Embryonic facial prominence (tissue), 1 donor: Measurements from ENCODE around the gene THRB.
"Not testable (repeated sequence)": the region's sequence is repeated elsewhere in the genome, so short reads cannot be mapped to it uniquely, and the experiment has no call there.

Source experiments
- DNase-seq: peaks from one replicate; pipeline ENCODE4 v3.0.0-alpha.2; 2016; ENCODE audit errors: extremely low spot score

THRB gene

DNA sequence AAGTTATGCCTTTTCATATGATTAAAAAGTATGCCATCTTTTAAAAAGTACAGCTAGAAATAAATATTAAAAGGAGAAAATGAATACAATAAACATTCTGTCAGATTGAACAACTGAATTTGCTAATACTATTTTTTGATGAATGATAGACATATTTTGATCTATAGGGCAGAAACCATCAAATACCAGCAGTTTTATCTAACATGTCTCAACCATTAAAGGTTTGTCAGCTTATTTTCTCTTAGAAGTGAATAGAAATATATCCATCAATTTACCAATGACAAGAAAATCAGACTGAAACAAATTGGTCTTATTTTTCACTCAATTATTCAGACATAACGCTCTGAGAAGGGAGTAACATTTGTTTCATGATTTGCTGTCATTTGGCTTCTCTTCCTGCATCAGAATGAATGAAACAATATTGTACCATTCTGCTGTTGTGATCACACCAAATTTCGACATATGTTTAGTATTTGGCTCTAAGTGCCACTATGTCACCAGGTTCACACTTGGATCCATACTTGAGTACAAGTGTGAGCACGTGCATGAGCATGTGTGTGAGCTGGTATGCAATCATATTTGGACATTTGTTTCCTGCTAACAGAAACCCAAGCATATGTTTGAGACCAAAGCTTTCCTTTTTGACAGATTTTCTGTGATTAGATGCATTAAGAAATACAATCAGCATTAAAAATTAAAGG is 86.5 kb downstream of the THRB start:
- no peak for DNase-seq

DNA sequence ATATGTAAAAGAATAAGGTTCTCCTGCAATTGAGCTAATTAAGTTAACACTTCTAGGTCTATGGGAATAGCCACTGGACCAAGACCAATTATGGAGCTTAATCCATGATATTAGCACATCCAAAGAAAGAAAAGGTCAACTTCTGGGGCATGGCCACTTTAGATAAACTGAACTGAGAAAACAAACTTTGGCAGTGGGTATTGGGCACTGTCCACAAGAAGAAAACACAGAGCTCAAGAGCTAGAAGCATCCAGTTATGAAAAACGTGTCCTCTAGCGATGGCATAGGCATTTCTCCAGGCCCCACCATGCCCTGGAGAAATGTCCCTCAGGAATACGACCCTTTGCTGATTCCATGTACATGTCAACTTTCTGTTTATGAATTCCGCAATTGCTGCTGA is 87.8 kb downstream of the THRB start:
- DNase-seq: no peak

DNA sequence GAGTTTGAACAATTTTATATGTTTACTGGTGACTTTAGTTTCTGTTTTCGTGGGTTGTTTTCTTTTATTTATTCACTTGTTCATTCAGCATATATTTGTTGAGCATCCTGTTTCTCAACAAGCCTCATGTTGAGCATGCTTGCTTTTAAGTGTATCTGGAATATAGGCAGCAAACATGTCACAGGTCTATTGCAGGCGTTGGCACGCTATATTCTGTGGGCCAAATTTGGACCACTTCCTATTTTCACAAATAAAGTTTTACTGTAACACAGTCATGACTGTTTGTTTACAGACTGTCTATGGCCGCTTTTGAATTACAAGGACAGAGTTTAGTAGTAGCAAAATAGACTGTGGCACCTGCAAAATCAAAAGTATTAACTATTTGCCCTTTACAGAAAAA is 89.6 kb downstream of the THRB start:
- DNase-seq: no peak

DNA sequence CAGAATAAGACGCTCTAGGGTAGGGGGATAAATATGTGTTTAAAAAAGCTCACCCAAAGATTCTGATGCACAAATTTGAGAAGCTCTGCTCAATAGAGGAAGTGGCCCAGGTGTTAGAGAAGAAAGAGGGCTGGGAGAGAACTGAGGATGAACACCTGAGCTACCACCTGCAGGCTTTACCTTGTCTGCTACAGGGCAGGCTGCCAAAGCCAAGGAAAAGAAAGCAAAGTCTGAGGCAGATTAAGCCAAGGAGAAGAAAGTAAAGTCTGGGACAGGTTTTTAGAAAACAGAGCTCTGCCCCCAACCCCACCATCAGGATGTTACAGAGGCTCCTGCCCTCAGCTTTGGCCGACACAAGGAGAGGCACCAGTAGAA is 92.9 kb downstream of the THRB start:
- no peak for DNase-seq

DNA sequence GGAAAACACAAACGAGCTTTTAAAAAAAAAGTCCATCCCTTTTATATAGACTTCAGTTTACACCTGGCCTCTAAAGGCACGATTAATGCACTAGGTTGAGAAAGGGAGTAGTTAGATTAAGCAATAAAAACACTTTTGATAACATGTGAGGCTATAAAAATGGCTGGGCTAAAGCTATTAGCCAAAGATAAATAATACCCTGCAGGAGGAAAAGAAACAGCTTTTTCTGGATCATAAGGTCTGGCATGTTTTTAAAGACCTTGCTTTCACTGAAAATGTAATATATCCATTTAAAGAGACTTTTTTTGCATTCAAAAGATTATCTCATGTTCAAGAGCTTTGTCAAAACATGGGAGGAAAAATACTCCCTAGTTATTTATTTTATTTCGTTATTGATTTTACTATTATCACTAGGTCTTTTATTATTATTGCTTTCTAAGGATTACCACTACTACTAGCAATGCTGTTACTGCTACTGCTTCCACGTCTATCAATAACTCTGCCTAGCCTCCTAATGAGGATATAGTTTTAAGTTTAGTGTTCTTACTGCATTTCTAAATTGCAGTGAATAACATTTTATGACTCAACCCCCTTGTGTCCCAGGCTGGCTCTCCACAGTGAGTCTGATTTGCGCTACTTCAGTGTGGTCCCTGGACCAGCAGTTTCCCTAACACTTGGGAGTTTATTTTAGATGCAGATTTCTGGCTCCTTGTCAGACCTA is 93.4 kb downstream of the THRB start:
- no peak for DNase-seq

DNA sequence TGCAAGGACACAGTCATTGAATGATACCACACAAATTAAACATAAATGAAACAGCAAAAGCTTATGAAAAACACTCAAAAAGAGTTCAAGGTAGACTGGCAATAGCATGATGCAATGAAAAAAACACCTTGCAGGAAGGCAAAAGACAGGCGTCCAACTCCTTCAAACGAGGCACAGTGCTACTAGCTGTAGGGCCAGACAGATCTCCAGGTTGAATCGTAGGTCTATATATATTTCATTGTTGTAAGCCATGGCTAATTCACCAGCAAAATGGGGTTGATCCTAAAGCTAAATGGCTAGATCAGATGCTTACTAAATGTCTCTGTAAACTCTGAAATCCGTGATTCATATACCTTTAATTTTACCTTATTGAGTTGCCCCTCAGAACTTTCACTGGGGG is 94.2 kb downstream of the THRB start:
- no peak for DNase-seq

DNA sequence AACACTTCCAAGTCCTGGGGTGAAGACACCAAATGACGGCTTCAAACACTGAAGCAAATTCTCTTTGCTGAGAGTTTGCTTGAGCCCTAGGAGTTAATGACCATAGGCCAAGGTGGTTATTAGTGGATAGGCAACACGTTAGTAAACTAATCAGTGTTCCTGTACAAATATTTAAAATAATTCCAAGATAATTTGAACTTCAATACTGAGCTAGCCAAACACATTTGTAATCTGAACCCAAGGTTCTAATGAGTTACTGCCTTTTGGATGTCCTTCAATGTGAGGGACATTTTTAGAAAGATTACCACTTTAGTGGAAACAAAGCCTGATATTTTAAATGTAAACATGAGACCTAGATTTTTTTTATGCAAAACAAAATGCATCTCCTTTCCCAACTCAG is 94.6 kb downstream of the THRB start:
- no peak for DNase-seq

DNA sequence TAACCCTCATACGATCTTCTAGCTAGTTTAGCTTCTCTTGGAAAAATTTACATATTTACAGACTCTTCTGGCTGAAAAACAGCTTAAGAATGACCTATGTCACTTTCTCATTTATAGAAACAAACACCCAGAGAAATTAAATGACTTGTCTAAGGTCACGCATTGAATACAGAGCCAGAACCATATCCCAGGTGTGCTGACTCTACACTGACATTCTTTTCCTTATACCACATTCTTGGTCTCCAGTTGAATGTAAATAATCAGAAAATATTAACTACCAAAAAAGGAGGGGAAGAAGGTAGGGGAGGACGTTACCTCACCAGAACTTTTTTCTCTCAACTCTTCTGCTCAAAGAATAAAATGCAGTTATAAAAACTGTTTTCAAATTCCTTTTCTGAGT is 95.0 kb downstream of the THRB start:
- DNase-seq: no peak

DNA sequence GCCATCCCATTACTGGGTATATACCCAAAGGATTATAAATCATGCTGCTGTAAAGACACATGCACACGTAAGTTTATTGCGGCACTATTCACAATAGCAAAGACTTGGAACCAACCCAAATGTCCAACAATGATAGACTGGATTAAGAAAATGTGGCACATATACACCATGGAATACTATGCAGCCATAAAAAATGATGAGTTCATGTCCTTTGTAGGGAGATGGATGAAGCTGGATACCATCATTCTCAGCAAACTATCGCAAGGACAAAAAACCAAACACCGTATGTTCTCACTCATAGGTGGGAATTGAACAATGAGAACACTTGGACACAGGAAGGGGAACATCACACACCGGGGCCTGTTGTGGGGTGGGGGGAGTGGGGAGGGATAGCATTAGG is 95.9 kb downstream of the THRB start:
- DNase-seq: not testable (repeated sequence)

DNA sequence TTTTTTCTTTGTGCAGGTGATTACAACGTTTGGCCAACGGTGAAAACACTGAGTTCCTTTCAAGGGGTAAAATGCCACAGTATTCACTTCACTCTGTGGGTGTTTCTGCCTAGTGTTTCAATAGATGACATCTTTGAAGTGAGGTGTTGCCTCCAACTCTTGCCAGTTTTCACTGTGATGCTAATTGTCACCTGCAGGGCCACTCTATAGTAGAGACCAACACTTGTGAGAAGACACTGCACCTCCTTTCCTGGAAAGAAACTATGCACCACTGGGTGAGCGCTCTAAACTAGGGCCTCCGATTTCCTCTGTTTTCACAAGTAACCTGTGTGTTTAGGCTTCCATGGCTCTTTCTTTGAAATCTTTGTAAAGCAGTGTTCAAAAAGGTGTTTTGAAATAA is 98.3 kb downstream of the THRB start:
- DNase-seq: no peak

DNA sequence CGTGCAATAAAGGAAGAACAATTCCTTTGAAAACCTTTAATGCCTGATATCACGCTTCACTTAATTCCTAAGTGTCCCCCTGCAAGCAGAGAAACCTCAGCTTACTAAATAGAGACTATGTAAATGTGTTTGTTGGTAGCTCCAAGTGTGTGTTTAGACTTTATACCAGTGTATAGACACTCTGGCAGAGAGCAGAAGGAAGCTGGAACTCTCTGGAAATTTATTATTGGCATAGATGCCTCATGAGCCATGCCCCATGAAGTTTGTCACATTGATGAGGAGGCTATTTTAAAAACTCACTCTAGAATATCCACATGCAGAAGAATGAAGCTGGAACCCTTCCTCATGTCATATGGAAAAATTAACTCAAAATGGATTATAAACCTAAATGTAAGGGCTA is 99.9 kb downstream of the THRB start:
- DNase-seq: no peak

DNA sequence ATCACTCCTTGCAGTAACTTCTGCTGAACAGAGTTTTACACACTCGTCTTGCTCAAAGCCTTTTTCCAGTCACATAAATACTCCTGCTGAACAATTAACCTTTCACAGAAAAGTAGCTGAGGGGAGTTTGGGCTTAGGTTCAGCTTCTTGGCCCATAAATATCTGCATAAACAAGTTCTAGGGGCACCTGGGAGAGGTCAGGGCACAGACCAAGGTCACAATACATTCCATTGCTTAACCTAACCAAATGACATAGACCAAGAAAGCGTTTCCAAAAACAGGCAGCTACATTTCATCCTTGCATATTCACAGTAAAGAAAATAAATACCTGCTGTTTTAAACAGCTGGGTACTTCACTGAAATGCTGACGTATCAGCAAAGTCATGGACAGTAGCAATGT is 101.3 kb downstream of the THRB start:
- no peak for DNase-seq

DNA sequence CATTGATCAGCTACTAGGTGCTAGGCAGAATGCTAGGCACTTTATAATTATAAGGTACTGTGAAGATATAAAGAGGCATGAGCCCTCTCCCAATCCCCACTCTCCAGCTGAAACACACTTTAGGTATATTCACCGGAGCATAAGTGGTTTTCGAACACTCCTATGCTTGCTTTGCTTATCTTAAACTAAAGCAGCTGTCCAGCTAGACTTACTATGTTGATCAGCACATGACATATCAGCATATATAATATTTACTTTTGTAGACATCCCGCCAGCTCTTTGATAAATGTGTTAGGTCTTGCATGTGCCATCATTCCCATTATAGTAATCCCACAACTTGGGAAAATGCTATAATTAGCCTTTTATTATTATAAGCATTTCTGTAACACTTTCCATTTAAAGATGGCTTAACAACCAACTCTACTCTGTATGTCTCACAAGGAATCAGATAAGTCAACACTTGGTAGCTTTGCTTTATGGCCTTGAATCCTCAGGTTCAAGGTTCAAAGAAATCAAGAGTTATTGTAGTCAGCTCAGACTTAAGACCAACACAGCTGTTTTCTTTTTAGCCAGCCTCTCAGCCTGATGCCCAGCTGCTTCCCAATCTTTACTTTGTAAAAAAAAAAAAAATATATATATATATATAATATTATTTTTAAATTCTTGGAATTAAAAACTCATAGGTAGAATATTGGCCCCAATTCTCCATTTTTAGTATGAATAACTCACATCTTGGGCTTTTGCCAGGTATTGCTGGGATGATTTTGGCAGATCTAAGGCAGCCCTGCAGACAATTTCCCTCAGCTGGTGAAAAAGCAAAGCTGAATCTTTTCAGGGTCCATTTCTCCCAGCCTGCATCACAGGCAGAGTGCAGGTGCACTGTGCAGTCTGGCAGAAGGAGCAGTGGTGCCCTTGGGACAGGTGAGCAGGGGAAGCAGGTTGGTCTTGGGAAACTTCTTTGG is 104.2 kb downstream of the THRB start:
- DNase-seq: no peak

DNA sequence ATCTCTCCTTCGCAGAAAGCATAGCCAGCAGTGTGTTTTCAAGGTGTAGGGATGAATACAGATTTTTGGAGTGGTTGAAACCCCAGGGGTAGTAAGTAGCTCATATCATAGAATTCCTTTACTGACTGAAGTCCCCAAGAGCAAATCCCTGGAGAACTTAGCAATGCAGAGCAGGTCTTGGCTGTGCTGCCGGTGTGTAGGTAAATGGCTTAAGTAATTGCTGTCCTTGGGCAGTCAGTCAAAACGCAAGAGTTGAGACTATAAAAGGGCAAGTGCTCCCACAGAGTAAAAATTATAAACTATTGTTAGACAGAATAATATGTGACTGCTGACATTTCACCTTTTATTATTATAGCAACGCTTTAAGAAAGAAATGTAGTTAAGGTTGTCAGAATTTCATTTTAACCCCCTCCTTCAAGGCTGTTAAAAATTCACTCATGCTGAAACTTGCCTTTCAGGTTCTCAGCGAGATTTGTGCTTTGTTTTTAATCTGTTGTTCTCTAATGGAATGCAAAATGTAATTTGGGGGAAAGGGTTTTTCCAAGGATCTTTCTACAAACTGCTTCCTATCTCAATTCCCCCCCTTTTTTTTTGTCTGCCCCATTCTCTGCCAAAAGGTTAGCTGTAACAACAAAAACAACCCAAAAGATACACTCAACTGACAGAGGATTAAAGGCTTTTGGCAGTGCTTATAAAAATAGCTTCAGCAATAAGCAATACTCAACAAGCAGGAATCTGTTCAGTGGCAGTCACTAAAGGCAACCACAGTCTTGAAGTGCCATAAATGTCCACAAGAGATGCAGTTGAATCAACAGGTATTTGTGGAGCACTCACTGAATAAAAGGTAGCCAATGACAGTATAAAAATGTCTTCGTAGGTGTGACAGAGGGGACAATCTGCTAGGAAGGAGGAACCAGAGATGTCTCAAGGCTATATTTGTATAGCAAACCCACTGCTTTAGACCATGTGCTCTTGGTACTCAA is 105.3 kb downstream of the THRB start:
- no peak for DNase-seq

DNA sequence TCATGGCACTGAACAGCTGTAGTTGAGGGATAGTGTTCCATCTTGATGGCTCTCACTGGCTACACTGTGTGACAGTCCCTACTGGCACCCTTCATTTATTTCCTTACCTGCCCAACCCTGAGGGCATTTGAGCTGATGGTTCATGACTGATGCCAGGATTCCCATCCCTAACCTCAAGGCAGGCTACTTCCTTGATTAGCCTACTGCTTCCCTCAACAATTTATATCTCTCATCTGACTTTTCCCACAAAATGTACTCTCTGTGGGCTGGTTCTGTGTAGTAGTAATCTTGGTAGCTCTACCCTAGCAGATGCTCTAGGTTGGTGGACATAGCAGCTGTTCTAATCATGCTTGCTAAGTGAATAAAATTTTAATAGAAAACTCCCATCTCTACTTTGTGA is 106.0 kb downstream of the THRB start:
- DNase-seq: no peak

DNA sequence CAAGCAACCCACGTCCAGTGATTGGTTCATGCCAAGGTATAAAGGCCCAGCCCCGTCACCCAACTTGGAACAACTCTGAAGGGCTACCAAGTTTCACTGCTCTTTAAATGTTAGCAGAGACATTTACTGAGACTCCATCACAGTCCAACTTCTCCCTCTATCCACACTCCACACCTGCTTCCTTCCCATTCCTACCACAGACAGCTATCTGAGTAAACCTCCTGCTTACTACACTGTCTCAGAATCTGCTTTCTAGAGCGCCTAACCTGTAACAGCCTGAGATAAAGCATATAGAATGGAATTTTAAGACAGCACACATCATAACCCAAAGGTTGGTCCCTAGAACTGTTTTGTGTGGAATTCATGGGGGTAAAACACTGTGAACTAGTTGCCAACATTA is 106.5 kb downstream of the THRB start:
- no peak for DNase-seq

DNA sequence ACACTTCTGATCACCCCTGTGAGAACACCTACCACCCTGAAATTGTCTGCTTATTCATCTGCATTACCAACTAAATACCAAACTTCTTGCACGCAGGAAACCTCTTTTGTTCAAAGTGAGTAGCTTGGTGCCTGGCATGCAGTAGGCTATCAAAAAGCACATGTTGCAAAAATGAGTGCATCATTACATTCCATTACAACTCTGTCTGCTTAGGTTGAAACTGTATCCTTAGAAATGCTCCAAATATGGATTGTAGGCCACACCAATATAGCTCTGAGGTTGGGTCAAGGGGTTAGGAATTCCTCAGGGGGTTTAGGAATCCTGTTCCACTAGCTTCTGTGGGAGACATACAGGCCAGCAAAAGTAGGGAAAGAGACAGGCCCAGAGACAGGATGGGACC is 107.2 kb downstream of the THRB start:
- DNase-seq: no peak

DNA sequence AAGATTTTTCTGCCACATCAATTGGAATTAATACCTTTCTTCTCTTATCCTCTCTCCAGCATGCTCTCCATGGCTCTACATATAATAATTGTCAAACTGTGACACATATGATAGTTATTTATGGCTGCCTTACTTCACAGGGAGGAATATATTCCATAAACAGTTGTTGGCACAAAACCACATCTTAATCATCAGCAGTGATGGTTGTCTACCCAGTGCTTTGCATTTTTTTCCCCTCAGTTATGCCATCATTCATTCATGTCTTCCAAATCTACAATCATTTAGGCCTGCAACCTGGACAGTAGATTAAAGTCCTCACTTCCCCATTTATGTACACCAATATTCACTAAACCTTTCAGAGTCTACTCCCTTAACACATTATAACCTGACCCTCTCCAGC is 107.7 kb downstream of the THRB start:
- DNase-seq: no peak

DNA sequence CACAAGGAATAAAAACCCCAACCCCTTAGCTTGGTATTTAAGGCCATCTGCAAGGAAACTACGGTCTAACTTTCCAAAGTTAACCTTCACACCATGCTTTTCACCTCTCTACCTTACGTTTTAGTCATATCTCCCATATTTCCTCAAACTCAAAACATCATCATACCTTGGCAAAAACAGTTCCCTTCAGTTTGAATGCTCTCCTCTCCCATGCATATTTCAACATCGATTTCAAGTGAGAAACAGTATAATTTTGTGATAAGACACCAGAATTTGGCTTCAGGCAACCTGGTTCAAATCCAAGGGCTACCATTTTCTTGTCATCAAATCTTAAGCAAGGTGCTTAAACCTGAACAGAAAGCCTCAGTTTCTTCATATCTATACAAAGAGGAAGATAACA is 108.2 kb downstream of the THRB start:
- DNase-seq: no peak

DNA sequence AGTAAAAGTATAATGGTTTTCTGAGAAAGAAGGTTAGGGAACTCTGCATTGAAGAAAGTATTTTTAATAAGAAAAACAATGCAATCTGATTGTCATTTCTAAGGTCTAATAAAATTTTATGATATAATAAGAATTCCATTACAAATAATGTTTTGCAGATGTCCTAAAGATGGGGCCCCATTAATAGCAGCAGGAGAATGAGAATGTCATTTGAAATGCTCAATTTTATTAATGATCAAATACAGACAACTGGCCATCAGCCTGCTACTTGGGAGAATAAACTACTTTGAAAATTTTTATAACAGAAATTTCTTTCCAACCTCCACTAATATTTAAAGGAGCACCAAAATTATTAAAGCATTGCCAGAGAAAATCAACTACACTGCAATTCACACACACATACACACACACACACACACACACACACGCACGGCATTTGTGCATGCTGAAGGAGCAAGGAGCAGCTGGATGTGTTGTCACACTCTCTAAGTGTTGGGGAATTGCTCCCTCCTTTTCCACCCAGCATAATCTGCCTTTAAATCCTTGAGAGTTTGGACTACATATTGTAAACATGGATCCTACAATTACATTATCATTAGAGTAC is 109.5 kb downstream of the THRB start:
- no peak for DNase-seq

DNA sequence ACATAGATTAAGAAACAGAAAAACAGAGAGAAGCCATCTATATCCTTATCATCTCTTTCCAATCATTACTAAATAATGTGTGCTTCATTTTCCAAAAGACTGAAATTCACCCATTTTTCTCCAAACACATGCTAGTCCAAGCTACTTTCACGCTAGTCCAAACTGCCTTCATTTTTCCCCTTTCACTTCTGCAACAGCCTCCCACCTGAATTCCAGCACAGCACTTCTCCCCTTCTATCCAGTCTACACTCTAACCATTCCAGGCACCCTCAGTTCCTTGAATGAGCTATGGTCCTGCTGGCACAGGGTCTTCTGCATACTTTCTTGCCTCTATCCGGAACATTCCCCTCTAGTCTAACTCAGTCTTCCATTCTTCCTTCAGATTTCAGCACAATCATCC is 112.0 kb downstream of the THRB start:
- no peak for DNase-seq
